Activated CD4-positive, alpha-beta memory T cell treated with anti-CD3 and anti-CD28 coated beads for 36 hours (primary cell): ENCODE results near the gene GALNS. TPM values are rescaled to one million over a fixed set of nuclear protein-coding genes. Genes with fewer than 3 reads are reported as not detected.
"Not testable (repeated sequence)": the region's sequence is repeated elsewhere in the genome, so short reads cannot be mapped to it uniquely, and the experiment has no call there.

Experiments used
- CTCF ChIA-PET: fragments of 350-600 bp; sonication (Branson Sonifier 250); formaldehyde crosslinking; loops from one replicate; lab custom pipeline; 2021; ENCODE audit warnings: antibody characterized with exemption, inconsistent platforms; lab: Charles Lee
- POLR2A ChIA-PET: fragments of 350-600 bp; sonication (Branson Sonifier 250); formaldehyde crosslinking; loops from one replicate; lab custom pipeline; 2021; ENCODE audit warnings: antibody characterized with exemption; lab: Charles Lee
- DNase-seq: peaks from one replicate; pipeline ENCODE4 v3.0.0-alpha.2; 2020
- H3K27ac Mint-ChIP-seq: one replicate; pipeline ENCODE4 v1.8.0; 2021; ENCODE audit warnings: mixed read lengths
- H3K27me3 Mint-ChIP-seq: one replicate; pipeline ENCODE4 v1.8.0; 2021; ENCODE audit warnings: mixed read lengths
- H3K36me3 Mint-ChIP-seq: one replicate; pipeline ENCODE4 v1.8.0; 2021; ENCODE audit warnings: mixed read lengths
- H3K4me1 Mint-ChIP-seq: one replicate; pipeline ENCODE4 v1.8.0; 2021; ENCODE audit warnings: low read depth, mixed read lengths
- H3K4me3 Mint-ChIP-seq: one replicate; pipeline ENCODE4 v1.8.0; 2021; ENCODE audit warnings: mild to moderate bottlenecking, mixed read lengths
- H3K9me3 Mint-ChIP-seq: one replicate; pipeline ENCODE4 v1.8.0; 2021; ENCODE audit warnings: mixed read lengths
- intact Hi-C: fragments of 100-400 bp; cut with micrococcal nuclease; formaldehyde crosslinking; loops from one replicate; pipeline ENCODE4 v1.15.1; 2023
- total RNA-seq, 2 experiments: library from RNA; stranded (reverse); gene quantifications; one replicate each; pipeline ENCODE4 v1.2.3, GENCODE V29; 2021

Gene GALNS
- total RNA-seq, 2 experiments from 2014 or later = 22.0 to 24.1 TPM

DNA sequence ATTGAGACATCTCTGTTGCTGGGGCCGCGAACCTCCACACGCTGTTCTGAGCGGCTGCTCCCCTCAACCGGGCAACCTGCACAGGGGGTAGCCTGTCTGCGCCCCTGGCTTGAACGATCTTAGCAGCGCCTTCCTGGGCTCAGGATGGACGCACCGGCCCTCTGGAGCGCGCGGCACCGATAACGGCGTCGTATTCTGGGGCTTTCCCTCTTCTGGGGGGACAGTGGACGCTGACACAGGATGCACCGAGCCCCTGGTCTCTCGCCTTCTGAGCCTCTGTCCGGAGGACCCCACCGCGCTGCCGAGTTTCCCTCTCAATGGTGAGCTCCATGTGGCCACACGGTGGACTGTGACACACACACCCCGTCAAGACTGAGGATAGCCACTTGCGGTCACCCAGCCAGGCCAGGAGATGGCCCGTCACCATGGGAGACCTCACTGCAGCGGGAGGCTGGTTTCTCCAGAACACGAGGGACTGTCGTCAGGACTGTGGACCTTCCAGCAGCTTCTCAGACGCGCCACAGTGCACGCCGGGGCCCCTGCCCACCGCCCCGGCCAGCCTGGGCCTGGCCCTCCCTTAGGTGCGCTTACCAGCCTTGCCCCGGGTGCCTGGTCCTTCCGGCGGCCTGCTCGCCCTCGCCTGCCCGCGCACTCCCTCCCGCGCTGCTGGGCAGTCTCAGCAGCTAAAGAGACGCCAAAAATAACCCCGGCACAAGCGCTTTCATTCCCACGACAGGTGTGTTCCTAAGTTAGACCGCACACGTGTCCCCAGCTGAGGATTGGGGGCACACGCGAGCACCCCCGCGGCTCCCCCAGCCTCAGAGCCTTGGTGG lies 39.7 kb upstream of the GALNS start:
- no peaks in the 10 kb centered on the region for H3K27me3 Mint-ChIP-seq
- no peak overlapping the region for H3K27ac Mint-ChIP-seq
- no peaks in the 10 kb centered on the region for H3K4me1 Mint-ChIP-seq
- ChIA-PET POLR2A (no interaction called here), CTCF (no interaction called here)
- no peaks in the 10 kb centered on the region for H3K36me3 Mint-ChIP-seq
- no peak overlapping the region for H3K4me3 Mint-ChIP-seq
- intact Hi-C loops = no loop called here
- no peak for DNase-seq
- H3K9me3 Mint-ChIP-seq = no peaks in the 10 kb centered on the region

DNA sequence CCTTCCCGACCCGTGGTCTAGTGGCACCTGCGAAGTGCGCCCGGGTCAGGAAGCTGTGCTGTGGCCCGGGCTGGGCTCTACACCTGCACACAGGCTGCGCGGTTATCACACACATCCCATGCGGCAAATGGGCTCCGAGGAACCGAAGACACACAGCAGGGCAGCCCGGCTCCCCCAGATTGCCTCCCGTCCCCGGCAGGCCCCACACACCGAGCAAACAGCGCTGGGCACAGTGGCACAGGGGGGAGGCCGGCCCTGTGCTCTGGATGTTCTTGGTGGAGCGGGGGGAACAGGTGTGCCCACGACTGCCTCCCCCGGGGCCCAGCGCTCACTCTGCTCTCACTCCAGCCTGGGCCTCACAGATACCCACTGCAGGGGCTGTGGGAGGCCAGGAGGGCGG lies 38.6 kb upstream of the GALNS start:
- Mint-ChIP-seq H3K36me3 (no peaks in the 10 kb centered on the region), H3K27ac (no peak overlapping the region), H3K9me3 (no peaks in the 10 kb centered on the region), H3K4me1 (no peaks in the 10 kb centered on the region), H3K27me3 (no peaks in the 10 kb centered on the region), H3K4me3 (no peak overlapping the region)
- ChIA-PET CTCF (no interaction called here), POLR2A (no interaction called here)
- intact Hi-C loops = no loop called here
- DNase-seq = no peak

DNA sequence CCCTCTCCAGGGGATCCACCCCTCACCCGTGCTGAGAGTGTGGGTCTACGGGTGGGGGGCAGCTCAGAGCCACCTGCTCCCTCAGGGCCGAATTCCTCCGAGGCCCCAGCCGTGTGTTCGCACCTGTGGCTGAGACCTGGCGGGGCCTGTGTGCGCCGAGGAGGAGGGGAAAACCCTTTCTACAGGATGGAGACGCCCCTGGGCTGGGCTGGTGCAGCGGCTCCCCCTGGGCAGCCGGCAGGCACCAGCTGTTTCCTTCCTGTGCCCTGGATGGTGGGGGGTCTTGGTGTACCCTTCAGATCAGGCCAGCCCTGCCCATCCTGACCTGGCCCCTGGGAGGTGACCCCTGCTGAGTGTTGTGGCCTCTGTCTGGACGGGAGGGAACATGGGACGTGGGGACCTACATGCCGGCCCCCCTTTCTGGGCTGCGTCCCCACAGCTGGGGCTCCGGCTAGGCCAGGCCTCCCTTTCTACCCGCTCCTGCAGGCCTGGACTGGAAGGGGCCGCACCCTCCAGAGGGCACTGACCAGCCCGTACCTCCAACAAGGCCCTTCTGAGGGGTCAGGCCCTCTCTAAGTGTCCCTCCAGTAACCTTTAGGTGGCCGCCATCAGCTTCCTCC lies 38.0 kb upstream of the GALNS start:
- ChIA-PET POLR2A (no interaction called here), CTCF (no interaction called here)
- H3K4me1 Mint-ChIP-seq = no peaks in the 10 kb centered on the region
- no peaks in the 10 kb centered on the region for H3K36me3 Mint-ChIP-seq
- intact Hi-C loops = no loop called here
- no peaks in the 10 kb centered on the region for H3K27me3 Mint-ChIP-seq
- no peak for DNase-seq
- H3K4me3 Mint-ChIP-seq = no peak overlapping the region
- H3K9me3 Mint-ChIP-seq = no peaks in the 10 kb centered on the region
- no peak overlapping the region for H3K27ac Mint-ChIP-seq

DNA sequence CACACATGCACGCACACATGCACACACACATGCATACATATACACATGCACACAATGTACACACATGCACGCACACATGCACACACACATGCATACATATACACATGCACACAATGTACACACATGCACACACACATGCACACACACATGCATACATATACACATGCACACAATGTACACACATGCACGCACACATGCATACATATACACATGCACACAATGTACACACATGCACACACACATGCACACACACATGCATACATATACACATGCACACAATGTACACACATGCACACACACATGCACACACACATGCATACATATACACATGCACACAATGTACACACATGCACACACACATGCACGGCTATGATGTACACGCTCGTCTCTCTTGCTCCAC lies 37.5 kb upstream of the GALNS start:
- intact Hi-C loops, DNase-seq, H3K36me3 Mint-ChIP-seq, POLR2A ChIA-PET, H3K4me1 Mint-ChIP-seq, H3K4me3 Mint-ChIP-seq, H3K27ac Mint-ChIP-seq, H3K9me3 Mint-ChIP-seq, H3K27me3 Mint-ChIP-seq, CTCF ChIA-PET: not testable (repeated sequence)

DNA sequence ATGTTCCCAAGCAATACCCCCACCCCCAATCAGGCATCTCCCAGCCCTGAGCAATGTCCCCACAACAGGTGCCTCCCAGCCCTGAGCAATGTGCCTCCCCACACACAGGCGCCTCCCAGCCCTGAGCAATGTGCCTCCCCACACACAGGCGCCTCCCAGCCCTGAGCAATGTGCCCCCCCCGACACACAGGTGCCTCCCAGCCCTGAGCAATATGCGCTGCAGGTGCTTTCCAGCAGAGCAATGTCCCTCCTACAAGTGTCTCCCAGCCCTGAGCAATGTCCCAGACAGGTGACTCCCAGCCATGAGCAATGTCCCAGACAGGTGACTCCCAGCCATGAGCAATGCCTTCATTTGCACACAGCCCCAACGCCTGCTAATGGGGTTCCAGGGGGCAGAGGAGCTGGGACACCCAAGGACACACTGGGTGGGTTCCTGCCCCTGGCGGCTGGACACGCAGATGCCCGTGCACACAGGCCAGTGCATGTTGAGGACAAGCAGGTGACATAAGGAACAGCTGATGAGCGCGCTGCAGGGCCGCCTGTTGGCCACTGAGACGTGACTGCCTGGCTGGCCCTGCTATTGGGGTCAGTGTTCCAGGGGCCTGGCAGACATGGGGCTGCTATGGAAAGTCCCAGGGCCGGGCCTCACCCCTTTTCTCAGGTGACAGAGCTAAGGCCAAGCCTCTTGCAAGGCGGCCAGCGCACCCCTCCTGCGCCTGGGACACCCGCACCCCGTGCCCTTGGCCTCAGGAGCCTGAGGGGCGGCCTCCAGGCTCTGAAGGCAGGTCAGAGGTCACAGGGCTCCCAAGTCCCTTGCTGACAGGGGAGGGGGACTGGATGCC lies 36.6 kb upstream of the GALNS start:
- POLR2A ChIA-PET = no interaction called here
- Mint-ChIP-seq H3K4me1 (no peaks in the 10 kb centered on the region), H3K9me3 (no peaks in the 10 kb centered on the region), H3K27ac (no peak overlapping the region), H3K36me3 (no peaks in the 10 kb centered on the region), H3K27me3 (no peaks in the 10 kb centered on the region), H3K4me3 (no peak overlapping the region)
- no peak for DNase-seq
- CTCF ChIA-PET = no interaction called here
- intact Hi-C loops = no loop called here

DNA sequence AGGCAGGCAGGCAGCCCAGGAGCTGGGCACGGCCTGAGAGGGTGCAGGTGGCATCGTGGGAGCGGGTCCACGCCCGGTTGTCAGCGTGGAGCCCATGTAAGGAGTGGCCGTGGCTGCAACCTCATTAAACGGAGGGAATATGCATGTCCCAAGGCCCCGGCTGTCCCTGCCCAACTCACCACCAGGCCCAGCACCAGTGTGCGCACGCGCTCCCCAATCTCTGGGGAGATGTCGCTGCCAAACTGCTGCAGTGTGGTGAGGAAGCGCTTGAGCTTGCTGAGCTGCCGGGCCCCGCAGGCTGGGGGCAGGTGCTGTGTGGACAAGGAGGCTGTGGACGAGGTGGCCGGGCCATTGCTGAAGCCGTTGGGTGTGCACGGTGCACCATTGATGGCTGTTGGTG lies 35.3 kb upstream of the GALNS start:
- DNase-seq = no peak
- Mint-ChIP-seq H3K27me3 (no peaks in the 10 kb centered on the region), H3K36me3 (no peaks in the 10 kb centered on the region), H3K4me3 (no peak overlapping the region), H3K9me3 (no peaks in the 10 kb centered on the region), H3K27ac (no peak overlapping the region), H3K4me1 (no peaks in the 10 kb centered on the region)
- CTCF ChIA-PET = no interaction called here
- POLR2A ChIA-PET = no interaction called here
- intact Hi-C loops = no loop called here

DNA sequence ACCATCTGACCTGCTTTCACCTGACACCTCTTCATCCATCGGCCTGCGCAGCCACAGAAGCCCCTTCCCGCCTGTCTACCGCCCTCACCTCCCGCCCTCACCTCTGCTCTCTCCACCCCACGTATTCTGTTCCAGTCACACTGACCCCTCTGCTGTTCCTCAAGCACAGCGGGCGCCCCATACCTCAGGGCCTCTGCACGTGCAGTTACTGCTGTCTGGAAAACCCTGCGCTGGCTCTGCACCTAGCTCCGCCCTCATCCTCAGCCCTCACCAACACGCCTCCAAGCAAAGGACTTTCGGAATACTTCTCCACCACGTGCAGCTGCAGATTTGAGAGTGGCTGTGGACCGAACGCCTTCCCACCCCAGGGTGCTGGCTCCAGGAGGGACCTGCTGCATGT lies 34.3 kb upstream of the GALNS start:
- no peaks in the 10 kb centered on the region for H3K36me3 Mint-ChIP-seq
- intact Hi-C loops = no loop called here
- POLR2A ChIA-PET = no interaction called here
- H3K9me3 Mint-ChIP-seq = no peaks in the 10 kb centered on the region
- H3K4me1 Mint-ChIP-seq = no peaks in the 10 kb centered on the region
- CTCF ChIA-PET = no interaction called here
- no peak overlapping the region for H3K27ac Mint-ChIP-seq
- DNase-seq = no peak
- H3K27me3 Mint-ChIP-seq = no peaks in the 10 kb centered on the region
- no peak overlapping the region for H3K4me3 Mint-ChIP-seq

DNA sequence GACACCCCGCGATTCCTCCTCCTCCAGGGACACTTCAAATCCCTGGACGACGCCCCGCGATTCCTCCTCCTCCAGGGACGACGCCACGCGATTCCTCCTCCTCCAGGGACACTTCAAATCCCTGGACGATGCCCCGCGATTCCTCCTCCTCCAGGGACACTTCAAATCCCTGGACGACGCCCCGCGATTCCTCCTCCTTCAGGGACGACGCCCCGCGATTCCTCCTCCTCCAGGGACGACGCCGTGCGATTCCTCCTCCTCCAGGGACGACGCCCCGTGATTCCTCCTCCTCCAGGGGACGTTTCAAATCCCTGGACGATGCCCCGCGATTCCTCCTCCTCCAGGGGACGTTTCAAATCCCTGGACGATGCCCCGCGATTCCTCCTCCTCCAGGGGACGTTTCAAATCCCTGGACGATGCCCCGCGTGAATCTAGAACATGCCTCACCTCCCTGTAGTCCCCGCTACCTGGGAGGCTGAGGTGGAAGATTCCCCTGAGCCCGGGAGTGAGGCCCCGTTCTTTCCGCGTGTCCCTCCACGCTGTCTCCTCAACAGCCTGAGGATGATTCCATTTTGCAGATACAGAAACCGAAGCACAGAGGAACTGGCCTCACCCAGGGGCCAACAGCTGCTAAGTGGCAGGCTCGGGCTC lies 33.1 kb upstream of the GALNS start:
- H3K9me3 Mint-ChIP-seq, intact Hi-C loops, H3K4me3 Mint-ChIP-seq, H3K27me3 Mint-ChIP-seq, H3K36me3 Mint-ChIP-seq, CTCF ChIA-PET, DNase-seq, POLR2A ChIA-PET, H3K27ac Mint-ChIP-seq, H3K4me1 Mint-ChIP-seq: not testable (repeated sequence)

DNA sequence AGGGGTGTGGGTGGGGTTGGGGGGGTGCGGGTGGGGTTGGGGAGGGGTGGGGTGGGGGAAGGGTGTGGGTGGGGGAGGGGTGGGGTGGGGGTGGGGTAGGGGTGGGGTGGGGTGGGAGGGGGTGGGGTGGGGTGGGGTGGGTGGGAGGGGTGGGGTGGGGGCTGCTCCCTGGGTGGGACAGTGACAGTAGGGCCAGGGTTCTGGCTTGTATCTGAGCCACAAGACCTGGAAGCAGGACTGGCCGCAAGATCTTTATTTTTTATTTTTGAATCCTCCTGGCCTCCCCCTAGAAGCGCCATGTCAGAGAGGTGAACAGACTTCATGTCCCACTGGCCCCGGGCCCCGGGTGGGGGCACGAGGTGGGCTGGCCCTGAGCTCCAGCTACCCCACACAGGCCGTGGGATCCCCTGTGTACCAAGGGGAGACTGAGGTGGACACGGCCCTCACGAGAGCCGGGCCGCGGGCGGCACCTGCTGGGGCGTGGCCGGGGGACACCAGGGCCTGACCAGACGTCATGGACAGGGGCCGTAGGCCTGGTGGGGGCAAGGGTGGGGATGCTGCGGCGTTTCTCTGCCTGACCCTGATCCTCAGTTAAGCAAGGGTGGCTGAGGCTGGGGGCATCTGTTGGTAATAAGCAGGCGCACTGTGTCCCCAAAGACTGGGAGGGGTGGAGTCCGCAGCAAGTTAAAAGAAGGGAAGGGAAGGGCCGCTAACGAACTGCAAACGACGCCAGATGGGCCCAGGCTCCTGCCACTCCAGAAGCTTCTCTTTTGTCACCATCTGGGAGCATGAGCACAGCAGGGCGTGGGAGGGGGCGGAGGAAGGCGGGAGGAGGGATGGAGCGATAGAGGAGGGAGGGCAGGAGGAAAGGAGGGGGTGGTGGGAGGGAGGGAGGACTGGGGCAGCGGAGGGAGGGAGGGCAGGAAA lies 32.0 kb upstream of the GALNS start:
- Mint-ChIP-seq H3K27ac (no peak overlapping the region), H3K4me1 (no peaks in the 10 kb centered on the region), H3K4me3 (no peak overlapping the region), H3K36me3 (no peaks in the 10 kb centered on the region), H3K27me3 (no peaks in the 10 kb centered on the region), H3K9me3 (no peaks in the 10 kb centered on the region)
- intact Hi-C loops = no loop called here
- no peak for DNase-seq
- ChIA-PET POLR2A (no interaction called here), CTCF (no interaction called here)

DNA sequence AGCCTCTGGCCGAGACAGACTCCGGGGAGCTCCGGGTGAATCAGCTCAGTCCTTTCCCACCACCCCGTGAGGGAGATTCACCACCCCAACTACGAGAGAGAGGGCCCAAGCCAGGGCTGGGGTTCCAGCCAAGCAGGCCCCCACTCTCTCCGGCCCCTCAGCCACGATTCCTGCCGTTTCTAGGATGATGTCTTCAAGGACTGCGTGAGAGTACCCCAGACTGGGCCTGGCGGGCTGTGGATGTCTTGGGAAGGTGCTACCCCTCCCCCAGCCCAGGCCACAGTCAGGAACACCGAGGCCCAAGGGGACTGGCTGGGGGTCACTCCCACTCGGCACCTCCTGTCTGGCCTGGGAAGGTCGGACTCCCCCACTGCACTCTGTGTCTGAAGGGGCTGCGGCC lies 31.3 kb upstream of the GALNS start:
- Mint-ChIP-seq H3K4me3 (no peak overlapping the region), H3K4me1 (no peaks in the 10 kb centered on the region), H3K27me3 (no peaks in the 10 kb centered on the region), H3K9me3 (no peaks in the 10 kb centered on the region), H3K36me3 (no peaks in the 10 kb centered on the region), H3K27ac (no peak overlapping the region)
- ChIA-PET CTCF (no interaction called here), POLR2A (no interaction called here)
- DNase-seq = no peak
- intact Hi-C loops = no loop called here

DNA sequence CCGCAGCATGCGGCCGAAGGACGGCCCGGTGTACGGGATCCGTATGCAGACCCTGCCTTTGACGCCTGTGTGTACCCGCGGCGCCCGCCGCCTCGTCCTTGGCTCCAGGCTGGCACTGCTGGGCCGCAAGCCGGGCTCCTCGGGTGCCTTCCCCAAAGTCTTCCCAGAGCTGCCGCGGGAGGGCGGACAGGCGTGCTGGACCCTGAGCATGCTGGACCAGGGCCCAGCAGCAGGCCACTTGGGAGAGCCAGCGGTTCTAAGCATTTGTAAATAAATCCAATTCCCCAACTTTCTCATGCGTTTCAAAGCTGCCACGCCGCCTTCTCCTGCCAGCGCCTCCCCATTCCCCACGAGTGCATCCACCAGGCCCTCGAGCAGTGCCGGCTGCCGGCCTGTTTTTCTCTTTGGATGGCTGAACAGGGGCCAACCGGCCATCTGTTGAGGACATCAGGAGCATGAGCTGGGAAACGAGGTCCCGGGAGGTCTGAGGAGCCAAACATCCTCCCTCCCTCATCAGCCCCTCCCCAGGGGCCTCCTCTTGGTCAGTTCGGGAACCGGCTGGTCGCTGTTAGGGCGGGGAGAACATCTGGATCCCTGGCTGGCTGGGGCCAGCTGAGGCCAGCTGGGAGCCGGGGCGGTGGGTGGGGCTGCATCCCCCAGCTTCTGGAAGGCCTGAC lies 30.2 kb upstream of the GALNS start:
- intact Hi-C loops = no loop called here
- H3K9me3 Mint-ChIP-seq = no peaks in the 10 kb centered on the region
- ChIA-PET CTCF (interaction anchor here (0.6 kb wide), 1 partner anchor 173 kb away, joined by 3 read pairs; no protein-coding TSS in a partner anchor), POLR2A (no interaction called here)
- H3K4me1 Mint-ChIP-seq = no peaks in the 10 kb centered on the region
- no peak for DNase-seq
- no peaks in the 10 kb centered on the region for H3K36me3 Mint-ChIP-seq
- H3K27ac Mint-ChIP-seq = no peak overlapping the region
- H3K27me3 Mint-ChIP-seq = no peaks in the 10 kb centered on the region
- no peak overlapping the region for H3K4me3 Mint-ChIP-seq
